HG03060 (cell line): ENCODE results near the gene YPEL2.
"Not testable (repeated sequence)": the region's sequence is repeated elsewhere in the genome, so short reads cannot be mapped to it uniquely, and the experiment has no call there.

Experiments
- ATAC-seq: cut with Tn5 transposase; IDR thresholded peaks from one replicate; pipeline ENCODE4 v1.9.1; 2021; ENCODE audit warnings: low read depth, moderate number of reproducible peaks; ENCODE audit not compliant: unreplicated experiment

The YPEL2 gene, protein sequence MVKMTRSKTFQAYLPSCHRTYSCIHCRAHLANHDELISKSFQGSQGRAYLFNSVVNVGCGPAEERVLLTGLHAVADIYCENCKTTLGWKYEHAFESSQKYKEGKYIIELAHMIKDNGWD

DNA sequence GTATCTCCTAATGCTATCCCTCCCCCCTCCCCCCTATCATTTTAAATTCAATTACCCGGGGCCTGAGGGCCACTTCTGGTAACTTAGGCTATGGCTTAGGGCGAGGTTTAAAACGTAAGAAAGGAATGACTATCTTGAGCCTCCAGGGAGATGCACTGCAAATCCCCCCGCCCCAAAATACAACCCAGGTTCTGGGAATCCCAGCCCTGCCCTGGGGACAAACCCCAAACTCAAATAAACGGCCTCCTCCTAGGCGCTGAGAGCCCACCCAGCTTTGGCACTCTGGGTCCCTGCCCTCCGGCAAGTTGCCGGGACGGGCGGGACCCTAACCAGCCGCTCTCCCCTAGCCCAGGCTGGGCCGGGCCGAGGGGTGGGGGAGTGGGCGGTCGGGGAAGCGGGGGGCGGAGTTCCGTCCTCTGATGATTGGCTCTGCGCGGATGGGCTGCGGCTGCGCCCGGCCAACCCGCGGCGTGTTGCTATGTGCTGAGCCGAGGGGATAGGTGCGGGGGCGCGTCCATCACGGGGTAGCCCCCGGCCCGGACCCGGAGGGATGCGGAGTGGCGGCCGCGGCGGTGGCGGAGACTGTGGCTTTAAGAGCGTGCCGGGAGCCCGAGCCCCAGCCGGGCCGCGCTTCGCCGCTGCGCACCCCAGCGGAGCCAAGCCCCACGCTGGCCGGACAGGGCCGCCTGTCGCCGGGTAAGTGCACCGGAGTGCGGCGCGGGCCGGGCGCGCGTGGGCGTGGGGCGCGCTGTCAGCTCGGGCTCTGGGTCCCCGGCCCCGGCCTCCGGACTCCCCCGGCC lies at the start of gene YPEL2:
TSS of gene YPEL2 (plus strand) at position 527 of the 800 bp plus-strand sequence. CDS start 21,755 bp downstream, outside the sequence.
- no peak for ATAC-seq

DNA sequence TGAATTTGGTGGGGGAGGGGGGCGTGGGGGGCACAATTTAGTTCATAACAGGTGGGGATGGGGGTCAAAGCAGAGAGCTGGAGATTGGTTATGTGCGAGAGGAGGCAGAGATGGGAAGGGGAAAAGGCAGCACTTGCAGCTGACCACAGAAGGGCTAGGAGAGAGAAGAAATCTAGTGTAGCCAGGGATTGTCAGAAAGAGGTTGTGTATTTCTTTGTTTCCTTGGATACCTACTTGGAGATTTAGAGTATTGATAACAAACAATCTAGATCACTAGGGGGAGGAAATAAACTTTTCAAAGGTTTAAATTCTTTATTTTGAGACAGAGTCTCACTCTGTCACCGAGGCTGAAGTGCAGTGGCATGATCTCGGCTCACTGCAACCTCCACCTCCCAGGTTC lies 47.1 kb upstream of the YPEL2 start:
- no peak for ATAC-seq

DNA sequence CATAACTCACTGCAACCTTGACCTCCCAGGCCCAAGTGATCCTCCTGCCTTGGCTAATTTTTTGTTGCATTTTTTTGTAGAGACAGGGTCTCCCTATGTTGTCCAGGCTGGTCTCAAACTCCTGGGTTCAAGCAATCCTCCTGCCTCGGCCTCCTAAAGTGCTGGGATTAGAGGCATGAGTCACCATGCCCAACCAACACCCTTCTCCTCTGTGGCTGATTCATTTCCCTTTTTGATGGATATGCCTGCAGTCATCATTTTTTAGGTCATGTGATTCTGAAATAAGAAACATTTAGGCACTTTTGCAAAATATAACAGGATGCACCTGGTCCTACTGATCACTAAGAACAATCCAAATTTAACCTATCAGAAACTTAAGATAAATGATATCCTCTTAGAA lies 44.0 kb upstream of the YPEL2 start:
- ATAC-seq = no peak

DNA sequence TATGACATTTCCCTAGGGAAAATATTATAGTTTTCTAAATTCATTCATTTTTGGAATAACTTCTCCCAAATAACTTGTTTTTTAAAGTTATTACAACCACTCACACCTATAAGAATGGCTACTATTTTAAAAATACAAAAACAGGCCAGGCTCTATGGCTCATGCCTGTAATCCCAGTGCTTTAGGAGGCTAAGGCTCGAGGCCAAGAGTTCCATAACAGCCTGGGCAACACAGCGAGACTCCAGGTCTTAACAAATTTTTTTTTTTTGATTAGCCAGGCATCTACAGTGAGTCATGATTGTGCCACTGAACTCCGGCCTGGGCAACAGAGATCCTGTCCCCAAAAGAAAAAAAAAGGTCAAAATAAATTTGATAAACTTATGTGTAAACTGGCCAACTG lies 43.6 kb upstream of the YPEL2 start:
- ATAC-seq = no peak

DNA sequence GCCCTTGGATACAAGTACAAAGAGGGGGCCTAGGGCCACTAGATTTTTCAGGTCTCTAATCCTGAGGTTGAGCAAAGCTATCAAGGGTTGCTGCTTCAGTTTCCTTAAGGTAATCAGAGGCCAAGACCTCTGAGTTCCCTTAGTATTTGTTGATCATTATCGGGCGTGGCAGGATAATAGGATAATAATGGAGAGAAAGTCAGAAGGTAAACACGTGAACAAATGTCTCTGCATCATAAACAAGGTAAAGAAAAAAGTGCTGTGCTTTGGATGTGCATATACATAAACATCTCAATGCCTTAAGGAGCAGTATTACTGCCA lies 41.5 kb upstream of the YPEL2 start:
- ATAC-seq = no peak

DNA sequence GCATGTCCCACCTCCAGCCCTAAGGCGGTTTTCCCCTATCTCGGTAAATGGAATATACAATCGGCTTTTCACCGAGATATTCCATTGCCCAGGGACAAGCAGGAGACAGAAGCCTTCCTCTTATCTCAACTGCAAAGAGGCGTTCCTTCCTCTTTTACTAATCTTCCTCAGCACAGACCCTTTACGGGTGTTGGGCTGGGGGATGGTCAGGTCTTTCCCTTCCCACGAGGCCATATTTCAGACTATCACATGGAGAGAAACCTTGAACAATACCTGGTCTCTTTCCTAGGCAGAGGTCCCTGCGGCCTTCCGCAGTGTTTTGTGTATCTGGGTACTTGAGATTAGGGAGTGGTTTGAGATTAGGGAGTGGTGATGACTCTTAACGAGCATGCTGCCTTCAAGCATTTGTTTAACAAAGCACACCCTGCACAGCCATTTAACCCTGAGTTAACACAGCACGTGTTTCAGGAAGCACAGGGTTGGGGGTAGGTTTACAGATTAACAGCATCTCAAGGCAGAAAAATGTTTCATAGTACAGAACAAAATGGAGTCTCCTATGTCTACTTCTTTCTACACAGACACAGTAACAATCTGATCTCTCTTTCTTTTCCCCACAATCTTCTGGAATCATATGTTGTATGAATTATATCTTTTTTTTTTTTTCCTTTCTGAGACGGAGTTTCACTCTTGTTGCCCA lies 41.0 kb upstream of the YPEL2 start:
- ATAC-seq = not testable (repeated sequence)

DNA sequence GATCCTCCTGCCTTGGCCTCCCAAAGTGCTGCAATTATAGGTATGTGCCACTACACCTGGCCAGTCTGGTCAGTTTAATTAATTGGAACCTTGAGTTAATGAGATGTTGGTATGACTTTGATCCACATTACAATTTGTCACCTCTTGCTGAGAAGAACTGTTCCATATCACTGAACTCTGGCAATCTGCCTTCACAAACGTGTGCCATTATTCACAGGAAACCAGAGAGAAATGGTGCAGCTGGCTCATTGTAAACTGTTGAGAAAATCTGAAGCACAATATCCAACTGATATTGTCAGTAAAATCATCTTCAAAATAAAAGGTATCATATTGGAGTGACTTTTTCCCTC lies 39.3 kb upstream of the YPEL2 start:
- no peak for ATAC-seq

DNA sequence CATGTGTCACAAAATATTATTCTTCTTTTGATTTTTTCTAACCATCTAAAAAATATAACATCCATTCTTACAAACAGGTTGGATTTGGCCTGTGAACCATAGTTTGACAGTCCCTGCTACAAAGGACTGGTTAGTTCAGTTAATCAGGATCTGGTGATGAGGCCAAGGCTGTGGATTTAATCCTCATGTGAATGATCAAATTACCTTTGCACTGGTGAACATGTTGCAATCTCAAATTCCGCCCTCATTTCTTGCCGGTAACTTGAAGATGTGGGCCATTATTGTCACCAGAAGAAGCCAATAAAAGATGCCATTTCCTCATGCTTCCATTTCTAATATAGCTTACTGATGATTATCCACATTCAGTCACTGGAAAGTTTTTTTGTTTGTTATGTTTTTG lies 35.3 kb upstream of the YPEL2 start:
- ATAC-seq = no peak

DNA sequence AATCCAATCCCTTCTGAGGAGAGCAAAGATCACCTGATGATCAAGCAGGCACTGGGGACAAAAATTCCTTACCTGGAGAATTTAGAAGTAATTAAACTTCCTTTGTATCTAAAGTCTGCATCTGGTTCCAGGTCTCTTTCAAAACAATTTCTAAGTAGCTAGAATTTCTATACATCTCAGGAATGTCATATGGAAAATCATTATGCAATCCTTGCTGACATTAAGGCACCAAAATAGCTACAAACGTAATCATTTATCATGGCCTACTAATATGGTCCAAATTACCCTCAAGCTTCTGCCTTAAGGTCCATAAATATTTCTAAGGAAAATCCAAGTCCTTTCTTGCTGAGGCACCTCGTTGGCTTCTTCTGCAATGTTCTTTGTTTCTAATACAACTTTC lies 32.9 kb upstream of the YPEL2 start:
- no peak for ATAC-seq

DNA sequence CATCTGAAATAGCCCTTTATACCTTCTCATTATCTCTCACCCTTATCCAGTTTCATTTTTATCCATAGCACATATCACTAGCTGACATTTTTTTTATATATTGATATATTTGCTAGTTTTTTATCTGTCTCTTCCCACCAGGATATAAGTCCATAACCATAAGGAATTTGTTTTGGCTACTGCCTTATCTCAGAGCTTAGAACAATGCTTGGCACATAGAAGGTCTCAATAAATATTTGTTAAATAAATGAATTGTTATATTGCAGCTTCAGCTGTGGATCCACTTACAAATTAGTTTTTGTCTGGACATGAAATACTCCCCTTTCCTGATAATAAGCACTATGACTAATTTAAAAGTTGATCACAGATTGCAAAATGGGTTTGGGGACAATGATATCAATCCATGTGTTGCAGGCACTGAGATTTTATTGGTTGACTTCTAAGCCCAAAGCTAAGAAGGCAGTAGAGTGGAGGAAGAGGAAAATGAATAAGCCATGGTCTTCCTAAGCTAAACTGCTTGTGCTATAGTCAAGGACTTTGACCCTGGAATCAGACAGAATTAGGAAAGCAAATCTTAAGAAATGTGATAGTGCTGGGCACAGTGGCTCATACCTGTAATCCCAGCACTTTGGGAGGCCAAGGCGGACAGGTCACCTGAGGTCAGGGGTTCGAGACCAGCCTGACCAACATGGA lies 31.9 kb upstream of the YPEL2 start:
- no peak for ATAC-seq

DNA sequence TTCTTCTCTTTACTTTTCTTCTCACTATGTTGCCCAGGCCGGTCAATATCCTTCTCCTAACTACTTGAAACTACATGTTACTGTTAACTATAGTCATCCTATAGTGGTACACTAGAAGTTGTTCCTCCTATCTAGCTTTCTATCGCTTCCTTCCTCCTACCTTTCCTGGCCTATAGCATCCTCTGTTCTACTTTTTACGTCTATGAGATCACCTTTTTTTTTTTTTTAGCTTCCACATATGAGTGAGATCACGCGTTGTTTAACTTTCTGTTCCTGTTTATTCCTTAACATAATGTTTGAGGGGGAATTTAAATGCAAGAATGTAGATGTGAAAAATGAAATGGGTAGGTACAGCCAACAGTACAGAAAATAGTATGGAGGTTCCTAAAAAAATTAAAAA lies 30.5 kb upstream of the YPEL2 start:
- no peak for ATAC-seq

DNA sequence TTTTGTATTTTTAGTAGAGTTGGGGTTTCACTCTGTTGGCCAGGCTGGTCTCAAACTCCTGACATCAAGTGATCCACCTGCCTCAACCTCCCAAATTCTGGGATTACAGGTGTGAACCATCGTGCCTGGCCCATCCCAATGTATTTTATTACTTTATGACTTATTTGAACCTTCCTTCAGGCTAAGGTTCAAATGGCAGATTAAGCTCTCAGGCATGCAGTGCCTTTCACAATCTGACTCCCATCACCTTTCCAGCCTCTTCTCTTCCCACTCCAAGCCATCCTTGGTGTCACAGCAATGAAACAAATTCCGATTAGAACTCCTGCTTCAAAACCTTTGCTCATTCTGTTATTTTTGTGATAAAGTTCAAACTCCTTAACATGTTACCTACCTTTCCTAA lies 26.6 kb upstream of the YPEL2 start:
- no peak for ATAC-seq

DNA sequence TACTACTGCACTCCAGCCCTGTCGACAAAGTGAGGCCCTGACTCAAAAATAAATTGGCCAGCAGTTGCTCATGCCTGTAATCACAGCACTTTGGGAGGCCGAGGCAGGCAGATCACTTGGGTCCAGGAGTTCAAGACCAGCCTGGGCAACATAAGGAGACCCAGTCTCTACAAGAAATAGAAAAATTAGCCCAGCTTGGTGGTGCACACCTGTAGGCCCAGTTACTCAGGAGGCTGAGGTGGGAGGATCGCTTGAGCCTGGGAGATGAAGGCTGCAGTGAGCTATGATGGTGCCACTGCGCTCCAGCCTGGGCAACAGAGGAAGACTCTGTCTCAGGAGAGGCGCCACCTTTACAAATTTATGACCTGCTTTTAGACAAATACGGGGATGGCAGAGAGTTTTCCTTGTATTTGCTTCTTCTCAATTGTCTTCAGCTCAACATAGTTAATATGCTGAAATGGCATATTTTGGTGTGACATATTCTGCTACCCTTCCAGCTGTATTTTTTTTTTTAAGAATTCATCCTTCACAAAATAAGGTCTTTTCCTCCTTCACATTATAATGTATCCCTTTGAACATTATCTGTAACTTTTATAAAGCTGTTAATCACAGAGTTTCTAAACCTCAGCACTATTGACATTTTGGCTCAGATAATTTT lies 21.1 kb upstream of the YPEL2 start:
- no peak for ATAC-seq

DNA sequence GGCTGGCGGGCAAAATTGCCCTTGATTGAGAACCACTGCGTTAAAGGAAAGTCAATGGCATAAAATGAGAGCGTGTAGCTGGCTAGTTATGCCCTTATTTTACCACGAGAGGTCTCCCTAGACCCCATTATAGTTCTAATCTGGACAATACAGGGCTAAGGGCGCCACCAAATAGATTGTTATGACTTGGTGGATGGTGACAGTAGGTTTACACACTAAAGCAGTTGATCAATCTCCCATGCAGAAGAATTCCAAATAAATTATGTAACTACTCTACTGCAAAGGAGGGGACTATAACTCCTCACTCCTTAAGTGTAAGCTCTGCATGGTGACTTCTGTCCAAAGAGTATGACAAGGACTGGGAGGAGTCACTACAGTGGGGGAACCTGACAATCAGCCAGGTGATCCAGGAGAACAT lies 20.4 kb upstream of the YPEL2 start:
- no peak for ATAC-seq

DNA sequence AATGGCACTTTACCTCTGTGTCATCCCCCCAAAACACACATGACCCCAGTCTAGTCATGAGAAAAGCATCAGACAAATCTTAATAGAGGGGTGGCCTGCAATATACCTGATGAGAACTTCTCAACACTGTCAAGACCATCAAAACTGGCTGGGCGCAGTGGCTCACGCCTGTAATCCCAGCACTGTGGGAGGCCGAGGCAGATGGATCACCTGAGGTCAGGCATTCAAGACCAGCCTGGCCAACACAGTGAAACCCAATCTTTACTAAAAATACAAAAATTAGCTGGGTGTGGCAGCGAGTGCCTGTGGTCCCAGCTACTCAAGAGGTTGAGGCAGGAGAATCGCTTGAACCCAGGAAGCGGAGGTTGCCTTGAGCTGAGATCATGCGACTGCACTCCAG lies 19.9 kb upstream of the YPEL2 start:
- not testable (repeated sequence) for ATAC-seq

DNA sequence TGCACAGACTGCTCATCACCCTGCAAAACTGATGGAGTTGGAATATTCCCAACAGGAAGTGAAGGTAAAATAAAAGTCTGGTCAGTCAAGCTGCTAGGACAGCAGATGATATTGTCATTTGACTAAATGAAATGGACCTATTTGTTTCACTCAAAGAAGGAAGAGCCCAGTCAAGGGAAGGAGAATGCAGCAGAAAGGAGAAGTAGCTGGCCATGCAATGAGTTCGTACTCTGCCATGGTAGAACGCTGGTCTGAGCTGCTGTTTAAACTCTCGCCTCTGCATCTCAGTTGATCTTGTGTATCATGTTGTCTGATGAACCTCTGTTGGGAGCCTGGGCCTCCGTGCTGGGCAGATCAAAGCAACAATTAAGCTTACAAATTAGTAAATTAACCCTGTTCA lies 15.6 kb upstream of the YPEL2 start:
- no peak for ATAC-seq

DNA sequence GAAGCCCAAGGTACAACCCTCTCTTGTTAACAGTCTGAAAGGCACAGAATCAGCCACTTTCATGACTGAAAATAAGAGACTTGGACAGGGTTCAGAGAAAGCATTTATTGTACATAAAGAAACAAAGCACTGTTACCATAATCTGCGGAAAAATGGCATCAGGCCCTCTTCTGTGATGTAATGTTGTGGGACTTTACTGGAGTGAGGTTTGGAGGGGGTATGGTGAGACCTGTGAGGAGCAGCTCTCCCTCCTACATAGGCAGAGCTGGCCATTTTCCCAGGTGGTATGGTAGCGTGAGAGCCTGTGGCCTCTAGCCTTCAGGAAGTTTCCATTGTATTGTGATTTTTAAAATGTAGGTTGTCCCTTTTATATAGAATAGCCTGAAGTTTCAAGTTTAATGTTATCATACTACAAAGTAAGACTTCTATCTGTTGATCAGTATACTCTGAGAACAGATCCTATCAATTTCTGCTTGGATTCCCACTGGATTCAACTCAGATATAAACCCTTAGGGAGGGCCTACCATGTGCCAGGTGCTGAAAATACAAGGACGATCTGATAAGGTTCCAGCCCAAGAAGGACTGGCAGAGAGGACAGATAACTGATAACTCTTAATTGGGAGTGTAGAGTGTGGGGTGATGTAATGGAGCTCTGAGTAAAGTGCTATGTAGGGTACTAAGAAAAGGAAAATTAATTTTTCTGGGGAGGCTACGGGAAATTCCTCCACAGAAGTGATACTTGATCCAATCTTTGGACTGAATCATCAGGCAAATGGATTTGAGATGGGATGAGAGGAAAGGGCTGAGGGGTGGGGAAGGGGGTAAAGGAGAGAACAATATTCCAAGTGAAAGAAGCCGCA lies 4.1 kb upstream of the YPEL2 start:
- ATAC-seq = no peak

DNA sequence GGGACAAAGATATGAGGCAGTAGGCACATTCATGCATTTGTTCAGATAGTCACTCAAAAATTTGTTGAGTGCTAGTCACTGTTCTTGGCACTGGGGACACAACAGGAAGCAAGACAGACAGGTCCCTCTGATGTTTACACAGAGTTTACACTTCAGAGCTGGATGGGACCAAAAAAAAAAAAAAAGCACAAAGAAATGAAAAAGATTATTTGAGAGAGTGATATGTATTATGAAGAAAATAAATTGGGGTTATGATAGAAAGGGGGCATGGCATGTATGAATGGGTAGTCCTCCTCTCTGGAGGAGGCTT lies 3.5 kb upstream of the YPEL2 start:
- no peak for ATAC-seq

DNA sequence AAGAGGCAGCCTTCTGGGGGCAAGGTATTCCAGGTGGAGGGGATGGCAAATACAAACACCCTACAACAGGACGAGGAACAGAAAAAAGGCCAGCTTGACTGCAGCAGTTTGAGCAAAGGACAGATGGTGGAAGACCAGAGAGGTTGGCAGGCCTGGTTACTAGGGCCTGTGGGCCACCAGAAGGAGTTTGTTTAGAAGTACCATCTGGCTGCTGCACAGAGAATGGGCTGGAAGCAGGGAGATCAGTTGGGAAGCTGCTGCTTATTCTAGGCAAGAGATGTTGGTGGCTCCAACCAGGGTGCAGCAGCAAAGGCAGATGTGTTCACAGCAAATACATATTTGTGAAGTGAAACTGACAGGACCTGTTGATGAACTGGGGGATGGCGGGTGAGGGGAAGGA lies 2.9 kb upstream of the YPEL2 start:
- ATAC-seq = no peak
